Aorta (tissue), 5 donors: Measurements from ENCODE around the gene CHI3L2. TPM values are rescaled to one million over a fixed set of nuclear protein-coding genes. Genes with fewer than 3 reads are reported as not detected.

Source experiments
- ATAC-seq: fragments of 200-7000 bp; cut with Tn5 transposase; one replicate; pipeline ENCODE4 v1.9.1; 2022; ENCODE audit warnings: moderate library complexity; ENCODE audit not compliant: low FRiP score
- DNase-seq, 2 donors: peaks; one replicate each; pipeline ENCODE4 v3.0.0-alpha.2; 2020
- H3K27ac ChIP-seq, 2 donors: one replicate each; pipeline ENCODE4 v1.5.1; 2013; ENCODE audit warnings: low read length in 2 of 2, mild to moderate bottlenecking in 2 of 2, moderate library complexity in 2 of 2, control low read depth in 1 of 2, inconsistent platforms in 1 of 2, low read depth in 1 of 2
- H3K27me3 ChIP-seq, 2 donors: one replicate each; pipeline ENCODE4 v1.6.1; 2013; ENCODE audit warnings: control low read depth in 1 of 2, low read length in 1 of 2, mild to moderate bottlenecking in 1 of 2, moderate library complexity in 1 of 2; ENCODE audit not compliant: insufficient read depth in 2 of 2, control insufficient read depth in 1 of 2
- H3K36me3 ChIP-seq, 2 donors: one replicate each; pipeline ENCODE4 v1.6.1; 2013; ENCODE audit warnings: control low read depth in 1 of 2, low read length in 1 of 2, mild to moderate bottlenecking in 1 of 2; ENCODE audit not compliant: insufficient read depth in 2 of 2, control insufficient read depth in 1 of 2
- H3K4me1 ChIP-seq, 2 donors: one replicate each; pipeline ENCODE4 v1.6.1; 2013; ENCODE audit warnings: low read length in 2 of 2, control low read depth in 1 of 2, mild to moderate bottlenecking in 1 of 2, moderate library complexity in 1 of 2; ENCODE audit not compliant: insufficient read depth in 2 of 2, control insufficient read depth in 1 of 2
- H3K4me3 ChIP-seq, 2 donors: one replicate each; pipeline ENCODE4 v1.5.1; 2013; ENCODE audit warnings: low read length in 2 of 2, control low read depth in 1 of 2, mild to moderate bottlenecking in 1 of 2
- H3K9me3 ChIP-seq: one replicate; pipeline ENCODE4 v1.6.1; 2013; ENCODE audit warnings: mild to moderate bottlenecking, low read length; ENCODE audit not compliant: control insufficient read depth
- WGBS, 2 donors: extraction: QIAGEN DNeasy Blood & Tissue Kit; methylation state at CpG; one replicate each; pipeline ENCODE4 v1.1.7; 2013; 5-methylcytosine and 5-hydroxymethylcytosine counted together
- intact Hi-C, 2 donors: fragments of 100-400 bp; cut with DNase I; formaldehyde crosslinking; loops; one replicate each; pipeline versions ENCODE4 v1.14.2 to v1.15.0; 2022
- polyA plus RNA-seq, 2 donors: library from polyadenylated mRNA; stranded (reverse); fragments of 200-250 nt; gene quantifications; one replicate each; pipeline ENCODE4 v1.2.3, GENCODE V29; 2013
- total RNA-seq, 2 donors: library from RNA; stranded (reverse); fragmentation: NEBNext Ultra II Directional; extraction: Animal tissue kit (Norgen Biotek cat#: 25700); gene quantifications; one replicate each; pipeline ENCODE4 v1.2.1, GENCODE V29; 2021
- donor health status: healthy with polysubstance abuse.
- donor health status: Bipolar disorder and iron deficiency.
- donor health status: DM: no; HTN: no; CAD: no.
- donor health status: DM: no; HTN: no; CAD: no.
- donor health status: DM: yes; HTN: yes; CAD: no.

The CHI3L2 gene
- total and polyA plus RNA-seq, 4 donors = 0.33 to 12.5 (median 7.8) TPM; not detected in 1

DNA sequence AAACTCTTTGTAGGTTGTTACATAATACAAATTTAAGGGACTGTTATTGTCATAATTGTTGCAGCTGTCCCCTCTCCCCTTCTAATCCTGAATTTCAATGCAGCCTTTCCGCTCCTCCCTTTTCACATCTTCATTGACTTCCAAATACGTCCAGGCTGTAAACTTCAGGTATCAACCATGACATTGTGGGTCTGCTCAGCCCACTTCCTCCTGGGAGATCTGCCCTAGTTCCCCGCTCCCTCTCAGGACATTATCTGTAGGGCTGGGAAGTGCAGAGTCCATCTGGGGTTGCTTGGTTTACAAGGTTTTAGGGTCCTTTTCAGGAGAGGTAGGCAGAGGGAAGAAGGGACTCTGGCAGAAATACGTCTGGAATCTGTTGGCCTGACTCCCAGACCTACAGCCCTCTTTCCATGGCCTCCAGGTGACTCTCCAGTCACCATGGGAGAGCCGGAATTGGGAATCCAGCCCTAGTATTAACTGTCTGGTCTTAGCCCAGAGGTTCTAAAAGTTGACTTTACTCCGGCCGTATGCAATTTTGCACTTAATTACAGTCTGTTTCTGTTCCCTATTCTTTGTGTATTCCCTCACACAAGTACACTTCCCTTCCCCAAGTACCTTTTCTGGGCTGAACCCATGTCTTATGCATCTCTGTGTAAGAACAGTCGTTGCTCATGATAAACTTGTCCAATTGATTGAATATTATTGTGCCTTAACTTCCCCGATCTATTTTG lies 22.4 kb upstream of the CHI3L2 start:
- Histone ChIP-seq H3K27me3 (no peaks in the 10 kb centered on the region), H3K4me3 (no peak overlapping the region), H3K36me3 (no peaks in the 10 kb centered on the region), H3K9me3 (no peaks in the 10 kb centered on the region), H3K27ac (no peak overlapping the region), H3K4me1 (no peaks in the 10 kb centered on the region)
- ATAC-seq = no peak
- no peak for DNase-seq
- intact Hi-C loops = no loop called here
- 54 to 61% methylated on average over 9 of the region's 9 CpGs for WGBS, 2 donors

DNA sequence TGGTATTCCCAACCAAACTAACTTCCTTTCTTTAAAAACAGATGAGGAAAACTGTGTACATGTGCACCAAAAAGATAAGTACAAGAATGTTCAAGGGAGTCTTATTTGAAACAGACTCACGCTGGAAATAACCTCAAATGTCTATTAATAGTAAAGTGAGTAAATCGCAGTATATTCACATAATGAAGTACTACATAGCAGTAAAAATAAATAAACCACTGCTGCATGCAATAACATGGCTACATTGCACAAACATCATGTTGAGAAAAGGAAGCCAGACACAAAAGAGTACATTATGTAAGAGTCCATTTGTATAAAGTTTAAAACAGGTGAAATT lies 21.8 kb upstream of the CHI3L2 start:
- Histone ChIP-seq H3K4me3 (no peak overlapping the region), H3K4me1 (no peaks in the 10 kb centered on the region), H3K9me3 (no peaks in the 10 kb centered on the region), H3K27me3 (no peaks in the 10 kb centered on the region), H3K27ac (no peak overlapping the region), H3K36me3 (no peaks in the 10 kb centered on the region)
- DNase-seq = no peak
- WGBS, 2 donors = 14 to 17% methylated on average over 2 of the region's 2 CpGs
- ATAC-seq = no peak
- intact Hi-C loops = no loop called here

DNA sequence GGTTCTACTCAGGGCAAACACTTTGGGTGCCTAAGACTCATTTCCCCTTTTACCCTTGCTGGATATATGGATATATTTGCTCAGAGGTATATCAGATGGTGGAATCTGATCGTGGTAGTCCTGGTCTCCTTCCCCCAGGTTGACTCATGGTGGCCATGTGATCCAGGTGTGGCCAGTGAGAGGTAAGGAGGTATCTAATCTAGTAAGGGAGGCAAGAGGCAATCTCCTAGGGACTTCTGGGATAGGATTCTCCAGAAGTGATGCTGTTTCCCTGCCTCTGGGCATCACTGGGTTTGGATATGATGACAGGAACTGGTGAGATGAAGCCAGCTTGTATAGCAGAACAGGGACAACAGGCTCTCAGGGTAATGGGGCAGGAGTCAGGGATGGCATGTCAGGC lies 18.6 kb upstream of the CHI3L2 start:
- no peaks in the 10 kb centered on the region for H3K27me3 ChIP-seq
- 41 to 55% methylated on average over 1 of the region's 1 CpG for WGBS, 2 donors
- H3K27ac ChIP-seq = no peak overlapping the region
- DNase-seq = no peak
- no peak overlapping the region for H3K4me3 ChIP-seq
- ATAC-seq = no peak
- H3K36me3 ChIP-seq = no peaks in the 10 kb centered on the region
- intact Hi-C loops = no loop called here
- no peaks in the 10 kb centered on the region for H3K9me3 ChIP-seq
- no peaks in the 10 kb centered on the region for H3K4me1 ChIP-seq

DNA sequence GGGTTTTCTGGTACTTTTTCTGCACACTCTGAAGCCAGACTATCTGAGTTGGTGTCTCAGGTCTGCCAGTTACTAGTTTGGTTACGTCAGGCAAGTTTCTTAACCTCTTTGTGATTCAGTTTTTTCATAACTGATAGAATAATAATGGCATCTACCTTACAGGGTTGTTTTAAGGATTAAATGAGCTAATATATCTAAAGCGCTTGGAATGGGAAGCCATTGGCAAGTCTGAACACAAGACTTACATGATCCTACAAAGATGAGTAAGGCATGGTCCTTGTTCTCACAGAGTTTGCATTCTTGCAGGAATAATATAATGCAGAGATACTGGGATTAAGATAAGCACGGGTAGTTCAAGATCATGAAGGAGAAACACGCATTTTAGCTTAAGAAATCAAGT lies 17.9 kb upstream of the CHI3L2 start:
- H3K4me1 ChIP-seq = no peaks in the 10 kb centered on the region
- DNase-seq (no peak), ATAC-seq (no peak)
- WGBS, 2 donors = 65 to 85% methylated on average over 4 of the region's 4 CpGs
- intact Hi-C loops = no loop called here
- H3K9me3 ChIP-seq = no peaks in the 10 kb centered on the region
- H3K27me3 ChIP-seq = no peaks in the 10 kb centered on the region
- H3K27ac ChIP-seq = no peak overlapping the region
- H3K36me3 ChIP-seq = no peaks in the 10 kb centered on the region
- no peak overlapping the region for H3K4me3 ChIP-seq

DNA sequence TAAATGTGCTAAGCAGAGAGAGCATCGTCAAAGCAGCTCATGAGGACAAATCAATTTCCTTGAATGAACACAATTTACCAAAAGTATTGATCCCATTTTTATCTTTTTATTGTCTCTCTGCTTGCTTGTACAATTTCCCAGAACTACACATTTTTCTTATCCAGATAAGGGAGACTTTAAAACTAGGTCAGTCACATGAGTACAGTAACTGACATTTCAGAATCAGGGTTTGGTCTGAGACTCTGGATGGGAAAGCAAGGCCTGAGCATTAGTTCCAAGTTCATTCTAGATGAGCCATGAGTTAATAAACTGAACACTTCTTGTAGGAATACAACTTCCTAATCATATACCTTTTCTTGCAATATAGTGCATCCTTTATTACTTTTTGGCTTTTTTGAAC lies 15.6 kb upstream of the CHI3L2 start:
- H3K4me1 ChIP-seq = no peaks in the 10 kb centered on the region
- ATAC-seq (no peak), DNase-seq (no peak)
- H3K9me3 ChIP-seq = no peaks in the 10 kb centered on the region
- H3K4me3 ChIP-seq = no peak overlapping the region
- 92 to 95% methylated on average over 1 of the region's 1 CpG for WGBS, 2 donors
- H3K36me3 ChIP-seq = no peaks in the 10 kb centered on the region
- H3K27ac ChIP-seq = no peak overlapping the region
- no peaks in the 10 kb centered on the region for H3K27me3 ChIP-seq
- intact Hi-C loops = no loop called here

DNA sequence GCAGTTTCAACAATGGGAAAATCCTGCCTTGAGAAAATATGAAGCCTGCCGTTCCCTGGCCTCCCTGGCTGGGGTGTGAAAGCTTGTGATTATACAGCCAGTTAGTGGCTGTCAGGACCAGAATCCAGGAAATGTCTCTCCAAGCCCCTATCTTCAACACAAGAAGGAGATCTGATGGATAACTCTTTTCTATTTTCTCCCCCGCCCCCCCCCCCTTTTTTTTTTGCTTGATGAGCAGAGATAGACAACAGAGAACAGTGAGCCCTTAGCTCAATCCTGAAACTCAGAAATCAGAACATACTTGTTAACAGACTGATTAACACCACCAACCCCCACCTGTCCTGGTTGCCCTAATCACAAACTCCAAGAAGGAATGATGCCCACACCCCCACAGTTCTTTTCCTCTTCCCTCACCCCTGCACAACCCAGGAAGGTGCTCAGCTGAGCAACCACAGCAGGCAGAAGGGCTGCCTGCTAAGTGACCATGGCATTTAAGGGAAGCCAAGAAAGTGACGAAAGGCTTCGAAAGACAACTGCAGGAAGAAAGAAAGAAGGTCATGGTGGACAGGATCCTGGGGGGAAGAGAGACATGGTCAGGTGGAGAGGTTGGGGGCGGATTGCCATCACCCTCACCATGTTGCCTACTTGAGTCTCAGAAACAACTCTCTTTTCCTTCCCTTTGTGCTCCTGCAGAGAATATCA lies 14.7 kb upstream of the CHI3L2 start:
- no peak for ATAC-seq
- H3K9me3 ChIP-seq = no peaks in the 10 kb centered on the region
- WGBS, 2 donors = 75 to 78% methylated on average over 5 of the region's 5 CpGs
- H3K4me3 ChIP-seq = no peak overlapping the region
- intact Hi-C loops = no loop called here
- no peaks in the 10 kb centered on the region for H3K36me3 ChIP-seq
- H3K27ac ChIP-seq = no peak overlapping the region
- H3K27me3 ChIP-seq = no peaks in the 10 kb centered on the region
- H3K4me1 ChIP-seq = no peaks in the 10 kb centered on the region
- no peak for DNase-seq

DNA sequence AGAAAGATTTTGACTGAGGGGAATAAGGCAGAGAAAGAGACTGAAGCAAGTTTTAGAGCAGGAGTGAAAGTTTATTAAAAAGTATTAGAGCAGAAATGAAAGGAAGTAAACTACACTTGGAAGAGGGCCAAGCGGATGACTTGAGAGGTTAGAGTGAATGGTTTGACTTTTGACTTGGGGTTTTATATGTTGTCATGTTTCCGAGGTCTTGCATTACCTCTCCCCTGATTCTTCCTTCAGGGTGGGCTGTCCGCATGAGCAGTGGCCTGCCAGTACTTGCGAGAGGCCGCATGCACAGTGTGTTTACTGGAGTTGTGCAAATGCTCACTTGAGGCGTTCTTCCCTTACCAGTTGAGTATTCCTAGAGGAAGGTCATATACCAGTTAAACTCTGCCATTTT lies 14.1 kb upstream of the CHI3L2 start:
- intact Hi-C loops = no loop called here
- WGBS, 2 donors = 89 to 91% methylated on average over 6 of the region's 6 CpGs

DNA sequence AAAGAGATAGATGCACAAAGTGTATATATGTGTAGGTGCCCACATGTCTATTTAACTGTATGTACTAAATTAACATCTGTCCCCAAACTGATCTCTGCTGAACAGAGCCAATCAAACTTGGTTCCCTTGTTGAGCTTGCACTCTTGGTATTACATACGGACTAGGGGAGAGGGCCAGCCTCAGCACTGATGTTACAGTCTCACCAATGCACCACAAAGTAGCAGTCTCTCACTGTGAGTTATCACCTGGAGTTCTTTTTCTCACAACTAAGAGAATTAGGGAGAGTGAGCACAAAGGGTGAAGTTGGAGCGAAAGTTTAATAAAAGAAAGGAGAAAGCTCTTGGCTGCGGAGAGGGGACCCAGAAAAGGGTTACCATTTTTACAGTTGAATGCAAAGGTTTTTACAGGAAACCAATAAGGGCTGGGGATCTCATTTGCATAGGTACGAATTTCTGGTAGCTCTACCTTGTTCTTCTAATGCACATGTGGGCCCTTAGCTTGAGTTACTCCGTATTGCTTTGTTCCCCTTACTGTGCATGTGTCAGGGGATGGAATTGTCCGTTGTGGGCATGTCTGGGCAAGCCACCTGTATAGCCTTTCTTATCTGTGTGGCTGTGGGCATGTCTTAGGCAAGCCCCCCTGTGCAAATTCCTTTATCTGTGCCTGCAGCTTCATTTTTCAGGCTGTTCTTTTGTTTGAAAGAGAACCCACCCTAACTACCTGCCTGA lies 13.3 kb upstream of the CHI3L2 start:
- Histone ChIP-seq H3K27ac (no peak overlapping the region), H3K36me3 (no peaks in the 10 kb centered on the region), H3K4me1 (no peaks in the 10 kb centered on the region), H3K4me3 (no peak overlapping the region), H3K27me3 (no peaks in the 10 kb centered on the region), H3K9me3 (no peaks in the 10 kb centered on the region)
- 79 to 82% methylated on average over 6 of the region's 6 CpGs for WGBS, 2 donors
- ATAC-seq = no peak
- DNase-seq = no peak
- intact Hi-C loops = no loop called here

More for the DNA sequence above, 14.1 kb upstream of the CHI3L2 start:
- no peak overlapping the region for H3K27ac ChIP-seq
- H3K4me1 ChIP-seq = no peaks in the 10 kb centered on the region
- no peak overlapping the region for H3K4me3 ChIP-seq
- H3K9me3 ChIP-seq = no peaks in the 10 kb centered on the region
- ATAC-seq (no peak), DNase-seq (no peak)
- no peaks in the 10 kb centered on the region for H3K27me3 ChIP-seq
- H3K36me3 ChIP-seq = no peaks in the 10 kb centered on the region

DNA sequence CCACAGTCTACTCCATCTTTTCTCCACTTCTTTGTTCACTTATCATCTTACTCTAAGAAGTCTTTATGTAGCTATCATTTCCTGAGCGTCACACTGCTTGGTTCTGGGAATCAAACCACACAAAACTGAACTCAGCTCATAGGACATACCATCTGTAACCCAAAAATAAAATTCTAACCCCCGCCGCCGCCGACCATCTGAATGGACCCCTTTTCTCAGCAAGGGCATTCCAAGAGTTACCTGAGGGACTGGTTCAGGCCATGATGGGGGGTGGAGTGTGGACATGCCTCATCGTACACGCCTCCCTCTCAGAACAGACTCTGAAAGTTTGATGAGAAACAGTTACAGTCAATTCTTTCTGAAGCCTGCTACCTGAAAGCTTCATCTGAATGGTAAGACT lies 12.6 kb upstream of the CHI3L2 start:
- no peaks in the 10 kb centered on the region for H3K9me3 ChIP-seq
- intact Hi-C loops = no loop called here
- H3K27me3 ChIP-seq = no peaks in the 10 kb centered on the region
- WGBS, 2 donors = 91 to 92% methylated on average over 7 of the region's 7 CpGs
- H3K4me1 ChIP-seq = no peaks in the 10 kb centered on the region
- no peak for DNase-seq
- no peak overlapping the region for H3K27ac ChIP-seq
- H3K36me3 ChIP-seq = no peaks in the 10 kb centered on the region
- no peak overlapping the region for H3K4me3 ChIP-seq
- no peak for ATAC-seq
